Measurements from ENCODE around the gene EIF3D.
A peak's percentile ranks its signal among the peaks of the same experiment; 100 is the strongest.

Gene EIF3D

GRCh38 chr22:36505998-36506635 lies 22.8 kb downstream of the EIF3D start:
- no peak for DNase-seq

GRCh38 chr22:36497910-36498665 lies 30.9 kb downstream of the EIF3D start:
- no peak for DNase-seq

GRCh38 chr22:36493690-36494110 lies 35.3 kb downstream of the EIF3D start:
- peak; percentile 4 for DNase-seq

GRCh38 chr22:36492109-36492508 lies 36.9 kb downstream of the EIF3D start:
- DNase-seq, result no peak

- DNase-seq, result no peak
Measured at GRCh38 chr22:36491155-36491554, 37.8 kb downstream of the EIF3D start.

- DNase-seq, result peak; percentile 66
Measured at GRCh38 chr22:36486619-36487384, 42.2 kb downstream of the EIF3D start.

GRCh38 chr22:36481393-36482168 lies 47.4 kb downstream of the EIF3D start, which contains the start of gene TXN2:
TXN2 (minus strand) TSS chr22:36481640; CDS start chr22:36480837, 803 bp downstream.
- peak; percentile 97 for DNase-seq

- no peak for DNase-seq
Measured at GRCh38 chr22:36480941-36481392, 48.0 kb downstream of the EIF3D start.

- DNase-seq, result peak; percentile 90
Measured at GRCh38 chr22:36478966-36479365, 50.0 kb downstream of the EIF3D start.

- DNase-seq, result no peak
Measured at GRCh38 chr22:36475341-36475740, 53.6 kb downstream of the EIF3D start.

- no peak for DNase-seq
Measured at GRCh38 chr22:36472689-36473088, 56.3 kb downstream of the EIF3D start.

GRCh38 chr22:36471341-36471821 lies 57.6 kb downstream of the EIF3D start:
- no peak for DNase-seq

GRCh38 chr22:36470994-36471331 lies 58.0 kb downstream of the EIF3D start:
- DNase-seq, result no peak

GRCh38 chr22:36470162-36470993 lies 58.6 kb downstream of the EIF3D start:
- peak; percentile 90 for DNase-seq

GRCh38 chr22:36469094-36469710 lies 59.8 kb downstream of the EIF3D start:
- DNase-seq, result no peak

GRCh38 chr22:36467946-36468345 lies 61.0 kb downstream of the EIF3D start:
- peak; percentile 93 for DNase-seq

GRCh38 chr22:36467042-36467810 lies 61.7 kb downstream of the EIF3D start:
- no peak for DNase-seq

- no peak for DNase-seq
Measured at GRCh38 chr22:36466258-36466657, 62.7 kb downstream of the EIF3D start.

GRCh38 chr22:36465232-36466021 lies 63.5 kb downstream of the EIF3D start:
- no peak for DNase-seq
